NCI-H446 (cell line): ENCODE measurements around the gene CTSG.
"Not testable (repeated sequence)": the region's sequence is repeated elsewhere in the genome, so short reads cannot be mapped to it uniquely, and the experiment has no call there.

ENCODE experiments used
- DNase-seq, 2 experiments: peaks; one replicate each; lab custom pipeline; 2025; lab: John Stamatoyannopoulos, UW

CTSG gene

GRCh38 chr14:24542346-24542936 is 33.6 kb downstream of the CTSG start:
- no peak for DNase-seq

GRCh38 chr14:24535737-24536136 is 40.3 kb downstream of the CTSG start:
- DNase-seq = no peak

GRCh38 chr14:24534286-24534685 is 41.8 kb downstream of the CTSG start:
- DNase-seq = no peak

- DNase-seq = not testable (repeated sequence)
These were observed 50.0 kb downstream of the CTSG start for GRCh38 chr14:24525877-24526620.
